HL-60 (cell line): ENCODE measurements around the gene BAG5.

Experiments used
- CTCF ChIP-seq: IDR thresholded peaks from one replicate; pipeline ENCODE4 v1.5.1; 2011; ENCODE audit warnings: low read length, control low read depth, inconsistent platforms; ENCODE audit not compliant: insufficient read depth
- GABPA ChIP-seq: IDR thresholded peaks from 2 replicates; pipeline ENCODE4 v1.6.1; 2012; ENCODE audit warnings: low read depth
- POLR2AphosphoS5 ChIP-seq: IDR thresholded peaks from 2 replicates; pipeline ENCODE4 v1.6.1; 2012; ENCODE audit warnings: low read depth

GRCh38 chr14:103529383-103530365 is 32.8 kb downstream of the BAG5 start:
- TF ChIP-seq POLR2AphosphoS5: no peak
- TF ChIP-seq CTCF: no peak
- TF ChIP-seq GABPA: no peak
